Activated T-cell treated with anti-CD3 and anti-CD28 coated beads for 48 hours (primary cell): Measurements from ENCODE around the gene TSPAN13.
"Not testable (repeated sequence)": the region's sequence is repeated elsewhere in the genome, so short reads cannot be mapped to it uniquely, and the experiment has no call there.

Source experiments
- DNase-seq: peaks from one replicate; pipeline ENCODE4 v3.0.0-alpha.2; 2020; ENCODE audit warnings: low read depth

The TSPAN13 gene

GRCh38 chr7:16740996-16741395, 12.6 kb upstream of the TSPAN13 start:
- DNase-seq, result no peak

GRCh38 chr7:16741676-16742075, 11.9 kb upstream of the TSPAN13 start:
- no peak for DNase-seq

- no peak for DNase-seq
Measured at GRCh38 chr7:16742547-16742946, 11.0 kb upstream of the TSPAN13 start.

- DNase-seq, result no peak
Measured at GRCh38 chr7:16743236-16743635, 10.3 kb upstream of the TSPAN13 start.

GRCh38 chr7:16744518-16745250, 8.9 kb upstream of the TSPAN13 start:
- DNase-seq, result no peak

- DNase-seq, result no peak
Measured at GRCh38 chr7:16745645-16746044, 7.9 kb upstream of the TSPAN13 start.

GRCh38 chr7:16747102-16747501, 6.5 kb upstream of the TSPAN13 start:
- no peak for DNase-seq

- peak; percentile 3 for DNase-seq
Measured at GRCh38 chr7:16753932-16754855, 639 bp downstream of the TSPAN13 start.

GRCh38 chr7:16754856-16755317, 1.3 kb downstream of the TSPAN13 start:
- DNase-seq, result no peak

GRCh38 chr7:16755397-16755796, 1.8 kb downstream of the TSPAN13 start:
- no peak for DNase-seq

GRCh38 chr7:16758036-16758435, 4.5 kb downstream of the TSPAN13 start:
- DNase-seq, result no peak

GRCh38 chr7:16758631-16759611, 5.4 kb downstream of the TSPAN13 start:
- no peak for DNase-seq

- DNase-seq, result no peak
Measured at GRCh38 chr7:16759840-16760239, 6.3 kb downstream of the TSPAN13 start.

- no peak for DNase-seq
Measured at GRCh38 chr7:16762177-16762576, 8.6 kb downstream of the TSPAN13 start.

GRCh38 chr7:16764942-16765341, 11.4 kb downstream of the TSPAN13 start:
- DNase-seq, result no peak

GRCh38 chr7:16765436-16765859, 11.9 kb downstream of the TSPAN13 start:
- DNase-seq, result no peak

- not testable (repeated sequence) for DNase-seq
Measured at GRCh38 chr7:16769994-16770393, 16.4 kb downstream of the TSPAN13 start.

GRCh38 chr7:16770657-16771329, 17.2 kb downstream of the TSPAN13 start:
- no peak for DNase-seq

GRCh38 chr7:16773326-16773725, 19.8 kb downstream of the TSPAN13 start:
- no peak for DNase-seq

- no peak for DNase-seq
Measured at GRCh38 chr7:16773884-16774283, 20.3 kb downstream of the TSPAN13 start.

GRCh38 chr7:16774294-16774693, 20.7 kb downstream of the TSPAN13 start:
- DNase-seq, result no peak
